Trophoblast cell (in vitro differentiated cells and primary cell): ENCODE results near the gene KCNMA1.
A peak's percentile ranks its signal among the peaks of the same experiment; 100 is the strongest.

Experiments
- DNase-seq, 2 donors: peaks; one replicate each; pipeline ENCODE4 v3.0.0-alpha.2; 2016
- H2AFZ ChIP-seq: 2 replicates; pipeline ENCODE4 v1.6.1; 2013; ENCODE audit warnings: low read length, moderate library complexity, mild to moderate bottlenecking; ENCODE audit not compliant: insufficient read depth, poor library complexity
- H2AK5ac ChIP-seq: 2 replicates; pipeline ENCODE4 v1.6.1; 2013; ENCODE audit warnings: mild to moderate bottlenecking, low read length
- H2BK120ac ChIP-seq: 2 replicates; pipeline ENCODE4 v1.6.1; 2013; ENCODE audit warnings: low read length, mild to moderate bottlenecking, moderate library complexity; ENCODE audit not compliant: insufficient read depth, poor library complexity
- H2BK12ac ChIP-seq: 2 replicates; pipeline ENCODE4 v1.6.1; 2013; ENCODE audit warnings: mild to moderate bottlenecking, low read length, moderate library complexity
- H2BK5ac ChIP-seq: 2 replicates; pipeline ENCODE4 v1.6.1; 2013; ENCODE audit warnings: low read length, low read depth, moderate library complexity, mild to moderate bottlenecking; ENCODE audit not compliant: poor library complexity
- H3K14ac ChIP-seq: 2 replicates; pipeline ENCODE4 v1.6.1; 2013; ENCODE audit warnings: mild to moderate bottlenecking, low read length
- H3K18ac ChIP-seq: 2 replicates; pipeline ENCODE4 v1.6.1; 2013; ENCODE audit warnings: mild to moderate bottlenecking, low read length
- H3K23ac ChIP-seq: 2 replicates; pipeline ENCODE4 v1.6.1; 2013; ENCODE audit warnings: low read length
- H3K27ac ChIP-seq: 2 replicates; pipeline ENCODE4 v1.5.1; 2013; ENCODE audit warnings: low read depth, mild to moderate bottlenecking, inconsistent platforms, low read length, moderate library complexity
- H3K27me3 ChIP-seq: 2 replicates; pipeline ENCODE4 v1.6.1; 2013; ENCODE audit warnings: inconsistent platforms, mild to moderate bottlenecking, low read length, moderate library complexity; ENCODE audit not compliant: insufficient read depth
- H3K36me3 ChIP-seq, 2 experiments: 1 replicate in 1 of 2; 2 replicates in 1 of 2; pipeline ENCODE4 v1.6.1; 2013; ENCODE audit warnings: low read length in 2 of 2, mild to moderate bottlenecking in 2 of 2, moderate library complexity in 1 of 2; ENCODE audit not compliant: insufficient read depth in 2 of 2, control insufficient read depth in 1 of 2
- H3K4ac ChIP-seq: 2 replicates; pipeline ENCODE4 v1.6.1; 2013; ENCODE audit warnings: low read depth, mild to moderate bottlenecking, low read length, moderate library complexity
- H3K4me1 ChIP-seq, 2 experiments: 1 replicate in 1 of 2; 2 replicates in 1 of 2; pipeline ENCODE4 v1.6.1; 2013; ENCODE audit warnings: low read length in 2 of 2, mild to moderate bottlenecking in 2 of 2, moderate library complexity in 1 of 2; ENCODE audit not compliant: insufficient read depth in 2 of 2, control insufficient read depth in 1 of 2
- H3K4me2 ChIP-seq: 2 replicates; pipeline ENCODE4 v1.6.1; 2013; ENCODE audit warnings: inconsistent platforms, mild to moderate bottlenecking, low read length, moderate library complexity
- H3K4me3 ChIP-seq: 2 replicates; pipeline ENCODE4 v1.5.1; 2013; ENCODE audit warnings: mild to moderate bottlenecking, low read depth, low read length, inconsistent platforms
- H3K79me1 ChIP-seq: one replicate; pipeline ENCODE4 v1.6.1; 2013; ENCODE audit warnings: low read length
- H3K79me2 ChIP-seq: 2 replicates; pipeline ENCODE4 v1.6.1; 2013; ENCODE audit warnings: low read length, mild to moderate bottlenecking; ENCODE audit not compliant: control insufficient read depth, insufficient read depth, poor library complexity
- H3K9ac ChIP-seq: 2 replicates; pipeline ENCODE4 v1.6.1; 2013; ENCODE audit warnings: mild to moderate bottlenecking, low read length
- H3K9me3 ChIP-seq: 2 replicates; pipeline ENCODE4 v1.6.1; 2013; ENCODE audit warnings: low read depth, mild to moderate bottlenecking, control low read depth, inconsistent platforms, low read length; ENCODE audit not compliant: insufficient read depth
- H4K12ac ChIP-seq: 2 replicates; pipeline ENCODE4 v1.6.1; 2013; ENCODE audit warnings: low read depth, mild to moderate bottlenecking, low read length, moderate library complexity
- H4K8ac ChIP-seq: 2 replicates; pipeline ENCODE4 v1.6.1; 2013; ENCODE audit warnings: low read depth, mild to moderate bottlenecking, low read length, moderate library complexity
- H4K91ac ChIP-seq: one replicate; pipeline ENCODE4 v1.6.1; 2013; ENCODE audit warnings: low read depth, mild to moderate bottlenecking, low read length, moderate library complexity
- WGBS: extraction: QIAGEN DNeasy Blood & Tissue Kit; methylation state at CpG from one replicate; pipeline ENCODE4 v1.1.7; 2013; ENCODE audit warnings: missing lambda C conversion rate; ENCODE audit not compliant: insufficient read length, insufficient coverage; ENCODE audit errors: extremely low coverage; 5-methylcytosine and 5-hydroxymethylcytosine counted together

Gene KCNMA1

DNA sequence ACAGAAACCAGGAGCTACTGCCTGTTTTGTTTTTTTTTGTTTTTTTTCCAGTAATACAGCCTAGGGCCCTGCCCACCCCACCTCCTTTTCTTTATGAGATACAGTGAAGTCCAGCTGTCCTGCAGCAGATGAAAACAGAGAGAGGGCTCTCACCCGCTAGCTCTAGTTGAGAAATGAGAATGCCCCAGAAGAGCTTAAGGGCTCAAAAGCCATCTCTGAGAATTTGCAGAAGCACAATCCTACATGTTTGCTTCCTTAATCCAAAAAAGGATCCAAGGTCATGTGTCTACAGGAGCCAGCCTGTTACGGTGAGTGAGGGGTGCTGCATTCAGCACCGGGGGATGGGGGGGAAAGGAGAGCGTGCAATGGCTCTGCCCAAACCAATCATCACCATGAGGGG, 122.7 kb downstream of the KCNMA1 start:
- Histone ChIP-seq H4K91ac (peak overlapping the region; percentile 75), H3K79me2 (peaks cover 16% of the 10 kb centered on the region), H2BK12ac (no peak overlapping the region), H2BK5ac (peak overlapping the region; percentile 50), H3K27me3 (no peaks in the 10 kb centered on the region), H2AFZ (no peak overlapping the region), H3K4me2 (peak overlapping the region; percentile 35), H3K4me3 (no peak overlapping the region), H2BK120ac (peak overlapping the region; percentile 20), H2AK5ac (no peak overlapping the region), H3K23ac (no peak overlapping the region), H3K27ac (peak overlapping the region; percentile 85), H3K18ac (no peak overlapping the region), H4K12ac (no peak overlapping the region), H3K9me3 (peaks cover 2% of the 10 kb centered on the region), H3K36me3 (peaks cover 2 to 5% of the 10 kb centered on the region in 2 experiments), H4K8ac (peak overlapping the region; percentile 61), H3K79me1 (peaks cover 47% of the 10 kb centered on the region), H3K14ac (peak overlapping the region; percentile 60), H3K4ac (peak overlapping the region; percentile 42), H3K9ac (peak overlapping the region; percentile 16), H3K4me1 (peaks cover 42 to 57% of the 10 kb centered on the region in 2 experiments)
- no CpG with 5 or more reads among the region's 4 CpGs for WGBS
- no peak for DNase-seq

DNA sequence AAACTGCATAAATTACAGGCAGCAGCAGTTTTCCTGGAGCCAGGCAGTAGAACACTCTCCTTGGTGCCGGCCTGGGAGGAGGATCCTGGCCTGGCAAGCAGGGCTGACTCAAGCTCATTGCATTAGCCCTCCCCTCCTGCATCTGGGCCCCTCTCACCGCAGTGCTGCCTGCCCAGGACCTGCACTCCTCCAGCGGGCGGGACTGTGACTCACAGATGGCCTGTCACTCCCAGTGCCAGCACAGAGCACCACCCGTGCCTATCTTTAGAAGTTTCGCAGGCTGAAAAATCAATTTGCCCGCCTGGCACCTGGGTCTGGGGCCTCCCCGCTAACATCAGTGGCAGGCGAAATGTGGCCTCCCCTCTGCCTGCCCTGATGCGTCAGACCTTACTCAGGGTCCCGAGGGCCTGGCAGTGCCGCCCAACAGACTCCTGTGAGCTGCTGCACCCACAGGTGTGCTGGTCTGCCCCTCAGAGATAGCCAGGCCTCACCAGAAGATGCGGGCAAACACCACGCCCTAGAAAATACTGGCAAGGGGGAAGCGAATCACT, 123.8 kb downstream of the KCNMA1 start:
- Histone ChIP-seq H4K8ac (peak overlapping the region; percentile 79), H4K12ac (peak overlapping the region; percentile 8), H3K4me1 (peaks cover 42 to 57% of the 10 kb centered on the region in 2 experiments), H2BK12ac (peak overlapping the region; percentile 94), H3K23ac (no peak overlapping the region), H3K36me3 (peaks cover 0 to 2% of the 10 kb centered on the region in 2 experiments), H3K4ac (peak overlapping the region; percentile 72), H3K4me2 (no peak overlapping the region), H3K14ac (peak overlapping the region; percentile 86), H3K27ac (peak overlapping the region; percentile 85), H3K79me2 (peaks cover 19% of the 10 kb centered on the region), H3K9me3 (no peaks in the 10 kb centered on the region), H2BK5ac (peak overlapping the region; percentile 92), H2BK120ac (peak overlapping the region; percentile 96), H3K27me3 (no peaks in the 10 kb centered on the region), H3K79me1 (peaks cover 48% of the 10 kb centered on the region), H2AFZ (peak overlapping the region; percentile 61), H3K18ac (peak overlapping the region; percentile 94), H3K9ac (no peak overlapping the region), H4K91ac (peak overlapping the region; percentile 99), H2AK5ac (peak overlapping the region; percentile 92), H3K4me3 (no peak overlapping the region)
- no peak for DNase-seq
- WGBS, result no CpG with 5 or more reads among the region's 15 CpGs

DNA sequence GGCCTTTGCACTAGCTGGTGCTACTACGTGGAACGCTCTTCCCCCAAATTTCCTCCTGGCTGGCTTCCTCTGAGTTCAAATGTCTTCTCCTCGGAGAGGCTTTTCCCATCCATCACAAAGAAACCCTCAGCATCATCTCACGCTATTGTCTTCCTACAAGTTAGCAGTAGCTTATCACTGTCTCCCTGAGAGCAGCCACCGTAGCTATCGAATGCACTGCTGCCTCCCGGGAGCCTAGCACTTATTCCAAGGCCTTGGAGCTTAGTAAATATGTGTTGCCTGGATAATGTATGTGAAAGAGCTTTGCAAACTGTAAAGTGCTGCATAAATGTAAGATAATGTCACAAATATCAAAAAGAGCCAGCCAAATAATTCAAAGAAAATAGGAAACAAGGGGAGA, 124.4 kb downstream of the KCNMA1 start:
- Histone ChIP-seq H3K14ac (peak overlapping the region; percentile 90), H3K4me2 (no peak overlapping the region), H3K79me1 (peaks cover 52% of the 10 kb centered on the region), H3K4me3 (no peak overlapping the region), H3K9ac (peak overlapping the region; percentile 5), H3K27me3 (no peaks in the 10 kb centered on the region), H3K23ac (no peak overlapping the region), H2BK5ac (peak overlapping the region; percentile 93), H2BK120ac (peak overlapping the region; percentile 97), H4K8ac (peak overlapping the region; percentile 83), H4K12ac (peak overlapping the region; percentile 24), H2BK12ac (peak overlapping the region; percentile 87), H4K91ac (peak overlapping the region; percentile 94), H3K18ac (peak overlapping the region; percentile 94), H3K79me2 (peaks cover 19% of the 10 kb centered on the region), H3K4me1 (peaks cover 41 to 54% of the 10 kb centered on the region in 2 experiments), H3K27ac (peak overlapping the region; percentile 85), H3K9me3 (no peaks in the 10 kb centered on the region), H3K4ac (peak overlapping the region; percentile 71), H2AFZ (peak overlapping the region; percentile 18), H2AK5ac (peak overlapping the region; percentile 22), H3K36me3 (peaks cover 0 to 2% of the 10 kb centered on the region in 2 experiments)
- WGBS, result no CpG with 5 or more reads among the region's 7 CpGs
- no peak for DNase-seq

DNA sequence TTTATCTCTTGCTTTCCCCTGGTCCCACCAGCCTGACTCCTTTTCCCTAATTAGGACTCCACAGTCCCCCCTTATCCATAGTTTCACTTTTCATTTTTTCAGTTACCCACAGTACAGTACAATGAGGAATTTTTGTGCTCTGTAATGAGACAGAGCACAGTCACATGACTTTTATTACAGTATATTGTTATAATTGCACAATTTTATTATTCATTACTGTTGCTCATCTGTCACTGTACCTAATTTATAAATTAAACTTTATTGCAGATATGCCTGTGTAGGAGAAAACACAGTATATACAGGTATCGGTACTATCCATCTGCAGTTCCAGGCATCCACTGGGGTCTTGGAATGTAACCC, 125.4 kb downstream of the KCNMA1 start:
- Histone ChIP-seq H3K9me3 (no peaks in the 10 kb centered on the region), H4K8ac (no peak overlapping the region)
- no peak for DNase-seq

More for the DNA sequence above, 125.4 kb downstream of the KCNMA1 start:
- Histone ChIP-seq H3K14ac (no peak overlapping the region), H2AFZ (no peak overlapping the region), H3K79me2 (peaks cover 19% of the 10 kb centered on the region), H3K36me3 (peaks cover 0 to 2% of the 10 kb centered on the region in 2 experiments), H4K91ac (no peak overlapping the region), H2BK120ac (peak overlapping the region; percentile 97), H3K4me1 (peaks cover 42 to 55% of the 10 kb centered on the region in 2 experiments), H3K27me3 (no peaks in the 10 kb centered on the region), H2BK5ac (peak overlapping the region; percentile 93), H2AK5ac (no peak overlapping the region), H4K12ac (no peak overlapping the region), H2BK12ac (no peak overlapping the region), H3K4me2 (no peak overlapping the region), H3K18ac (no peak overlapping the region), H3K9ac (no peak overlapping the region), H3K4me3 (no peak overlapping the region), H3K23ac (no peak overlapping the region), H3K4ac (no peak overlapping the region), H3K79me1 (peaks cover 56% of the 10 kb centered on the region), H3K27ac (peak overlapping the region; percentile 85)
- no CpG with 5 or more reads among the region's 1 CpG for WGBS
